K562 (cell line): ENCODE measurements around the gene NPTX2. TPM values are rescaled to one million over a fixed set of nuclear protein-coding genes. Genes with fewer than 3 reads are reported as not detected.
A peak's percentile ranks its signal among the peaks of the same experiment; 100 is the strongest.

Experiments
- ATAC-seq: fragments of 200-7000 bp; cut with Tn5 transposase; 3 replicates; pipeline ENCODE4 v1.9.1; 2020; ENCODE audit warnings: moderate library complexity
- BruUV-seq: library from RNA; stranded (reverse); fragments of 400-500 nt; replicated peaks from 2 replicates; lab custom pipeline; 2021; lab: Mats Ljungman, UMichigan
- CTCF ChIA-PET: fragments of 300-600 bp; formaldehyde crosslinking; extraction: SDS; loops from one replicate; lab custom pipeline; 2021; ENCODE audit warnings: low intra/inter-chr PET ratio; lab: Yijun Ruan, JAX
- POLR2A ChIA-PET: fragments of 300-600, 350-650 bp; sonication (Branson Sonifier 250); formaldehyde crosslinking; extraction: SDS; loops from one replicate; lab custom pipeline; 2021; ENCODE audit warnings: antibody characterized with exemption, inconsistent platforms; lab: Yijun Ruan, JAX
- DNase-seq, 4 experiments: peaks; one replicate each; pipeline versions ENCODE4 v3.0.0 to v3.0.0-alpha.2; 2011 to 2018; ENCODE audit warnings: low spot score in 3 of 4, mixed read lengths in 3 of 4; ENCODE audit errors: extremely low read depth in 1 of 4
- FAIRE-seq: peaks from 2 replicates; lab custom pipeline; 2011; peaks lifted over from hg19 to GRCh38; lab: Jason Lieb, UNC
- H2AFZ ChIP-seq: 2 replicates; pipeline ENCODE4 v1.6.0; 2011; ENCODE audit warnings: low read depth, low read length, control low read depth, inconsistent platforms
- H3K27ac ChIP-seq: fragments of 200-600 bp; 3 replicates; pipeline ENCODE4 v1.8.0; 2011; ENCODE audit warnings: low read depth, mild to moderate bottlenecking, control low read depth, inconsistent platforms, low read length, moderate library complexity, mixed read lengths; ENCODE audit errors: extremely low read depth
- H3K27me3 ChIP-seq, 2 experiments: fragments of 300-600 bp in 1 of 2; 2 replicates in 1 of 2; 3 replicates in 1 of 2; pipeline versions ENCODE4 v1.6.0 to v1.8.0; 2011; ENCODE audit warnings: inconsistent platforms in 2 of 2, low read length in 2 of 2, mild to moderate bottlenecking in 1 of 2, mixed read lengths in 1 of 2, moderate library complexity in 1 of 2; ENCODE audit not compliant: control insufficient read depth in 2 of 2, insufficient read depth in 2 of 2
- H3K36me3 ChIP-seq: fragments of 300-600 bp; 3 replicates; pipeline ENCODE4 v1.8.0; 2011; ENCODE audit warnings: mild to moderate bottlenecking, low read length, inconsistent platforms; ENCODE audit not compliant: control insufficient read depth, insufficient read depth
- H3K4me1 ChIP-seq, 2 experiments: fragments of 200-600 bp in 1 of 2; replicated peaks in 1 of 2; 2 replicates in 1 of 2; 3 replicates in 1 of 2; pipeline versions ENCODE4 v1.5.1 to v1.8.0; 2011; ENCODE audit warnings: inconsistent platforms in 2 of 2, low read length in 2 of 2, mild to moderate bottlenecking in 1 of 2, mixed read lengths in 1 of 2, moderate library complexity in 1 of 2; ENCODE audit not compliant: control insufficient read depth in 2 of 2, insufficient read depth in 2 of 2
- H3K4me2 ChIP-seq: 2 replicates; pipeline ENCODE4 v1.6.1; 2011; ENCODE audit warnings: low read length, control low read depth, inconsistent platforms, mixed read lengths; ENCODE audit not compliant: insufficient read depth
- H3K4me3 ChIP-seq: fragments of 200-600 bp; sonication (generic), shearing (Covaris generic); 2 replicates; pipeline ENCODE4 v1.5.1; 2016; ENCODE audit warnings: control low read depth, inconsistent platforms
- H3K79me2 ChIP-seq: fragments of 200-600 bp; 3 replicates; pipeline ENCODE4 v1.8.0; 2011; ENCODE audit warnings: low read length, inconsistent platforms; ENCODE audit not compliant: control insufficient read depth, insufficient read depth
- H3K9ac ChIP-seq, 2 experiments: 2 replicates each; pipeline versions ENCODE4 v1.6.0 to v1.6.1; 2011; ENCODE audit warnings: low read depth in 2 of 2, low read length in 2 of 2, control low read depth in 1 of 2, inconsistent platforms in 1 of 2, mild to moderate bottlenecking in 1 of 2, mixed read lengths in 1 of 2; ENCODE audit not compliant: insufficient read depth in 1 of 2
- H3K9me1 ChIP-seq: one replicate; pipeline ENCODE4 v1.6.0; 2011; ENCODE audit warnings: inconsistent platforms, mild to moderate bottlenecking, low read length, moderate library complexity; ENCODE audit not compliant: control insufficient read depth, insufficient read depth
- H3K9me3 ChIP-seq: replicated peaks from 2 replicates; pipeline ENCODE4 v1.5.1; 2011; ENCODE audit warnings: low read depth, low read length, inconsistent platforms; ENCODE audit not compliant: control insufficient read depth, insufficient read depth
- H4K20me1 ChIP-seq: replicated peaks from 2 replicates; pipeline ENCODE4 v1.6.1; 2011; ENCODE audit warnings: low read length, inconsistent platforms, mixed read lengths; ENCODE audit not compliant: control insufficient read depth, insufficient read depth
- ARID1B ChIP-seq: fragments of 450-650 bp; IDR thresholded peaks from 2 replicates; pipeline ENCODE4 v1.6.1; 2016; ENCODE audit warnings: antibody characterized with exemption, mild to moderate bottlenecking, inconsistent platforms
- CBFA2T2 ChIP-seq: fragments of 450-650 bp; conservative IDR thresholded peaks from 2 replicates; pipeline ENCODE4 v1.6.1; 2017; ENCODE audit warnings: mild to moderate bottlenecking
- CBFA2T3 ChIP-seq: fragments of 450-650 bp; IDR thresholded peaks from 2 replicates; pipeline ENCODE4 v1.6.1; 2017
- JUND ChIP-seq, 2 experiments: IDR thresholded peaks; 2 replicates in 1 of 2; 3 replicates in 1 of 2; pipeline ENCODE4 v1.6.1; 2011; ENCODE audit warnings: borderline replicate concordance in 2 of 2, low read depth in 2 of 2, low read length in 2 of 2, improper control_type of control experiment in 1 of 2, missing biosample characterization in 1 of 2, missing genetic modification characterization in 1 of 2, missing genetic modification reagents in 1 of 2
- KDM1A ChIP-seq, 2 experiments: fragments of 450-650 bp; IDR thresholded peaks; 2 replicates each; pipeline ENCODE4 v1.6.1; 2016; ENCODE audit warnings: mild to moderate bottlenecking in 2 of 2
- KLF10 ChIP-seq: fragments of 250-450 bp; sonication (Bioruptor Pico); IDR thresholded peaks from 2 replicates; pipeline ENCODE4 v1.6.1; 2021; ENCODE audit warnings: matching md5 sums
- NR3C1 ChIP-seq: sonication (generic); formaldehyde crosslinking; IDR thresholded peaks from 2 replicates; pipeline ENCODE4 v1.8.1; 2022; ENCODE audit warnings: missing genetic modification reagents
- SOX6 ChIP-seq: fragments of 450-650 bp; IDR thresholded peaks from 2 replicates; pipeline ENCODE4 v1.6.1; 2014; ENCODE audit warnings: mild to moderate bottlenecking
- TCF3 ChIP-seq: sonication (generic); formaldehyde crosslinking; IDR thresholded peaks from 2 replicates; pipeline ENCODE4 v1.4.0; 2020; ENCODE audit warnings: mild to moderate bottlenecking, missing genetic modification reagents
- ZNF24 ChIP-seq: fragments of 450-650 bp; IDR thresholded peaks from 2 replicates; pipeline ENCODE4 v1.6.1; 2016
- ZNF717 ChIP-seq: fragments of 250-450 bp; sonication (Bioruptor Pico); IDR thresholded peaks from 2 replicates; pipeline ENCODE4 v1.5.0; 2021
- WGBS: fragments of 100-300 bp; shearing (Covaris generic); methylation state at CpG from one replicate; pipeline ENCODE4 v1.1.6; 2016; ENCODE audit warnings: low coverage, mixed read lengths; ENCODE audit not compliant: insufficient coverage; ENCODE audit errors: missing lambda C conversion rate; 5-methylcytosine and 5-hydroxymethylcytosine counted together
- in situ Hi-C: fragments of 300-500 bp; cut with MboI; formaldehyde crosslinking; loops from 4 replicates; pipeline ENCODE4 v1.15.0; 2018; ENCODE audit warnings: inconsistent platforms, mixed read lengths
- intact Hi-C: fragments of 100-400 bp; cut with micrococcal nuclease; formaldehyde crosslinking; loops from 2 replicates; pipeline ENCODE4 v1.14.2; 2022
- polyA plus RNA-seq, 8 experiments: library from polyadenylated mRNA; depleted of rRNA in 4 of 8; stranded (reverse) in 5 of 8; unstranded in 3 of 8; fragments of >200 nt; fragmentation: Nextera tagmentation in 2 of 8; fragmentation: Illumina TruSeq in 1 of 8; extraction: Ambion mirVana in 2 of 8; extraction: Trizol in 1 of 8; gene quantifications; 2 replicates each; pipeline versions ENCODE4 v1.2.1 to v1.2.3, GENCODE V29; 2011 to 2014; ENCODE audit warnings: inconsistent platforms in 1 of 8, missing spikeins in 1 of 8
- total RNA-seq, 7 experiments: library from RNA; depleted of rRNA in 6 of 7; stranded (reverse); fragments of >200 nt in 6 of 7; fragmentation: Illumina TruSeq in 2 of 7; extraction: Trizol in 2 of 7; gene quantifications; 2 replicates each; pipeline versions ENCODE4 v1.2.1 to v1.2.3, GENCODE V29; 2011 to 2021; ENCODE audit warnings: low replicate concordance in 1 of 7
- TF ChIP-seq, protein P1 (sequence below), 2 experiments: fragments of 450-650 bp in 1 of 2; sonication (generic) in 1 of 2; formaldehyde crosslinking in 1 of 2; IDR thresholded peaks in 1 of 2; conservative IDR thresholded peaks in 1 of 2; 2 replicates each; pipeline versions ENCODE4 v1.6.1 to v1.8.1; 2016 to 2023; ENCODE audit warnings: mild to moderate bottlenecking in 2 of 2, moderate library complexity in 2 of 2, inconsistent platforms in 1 of 2, missing genetic modification reagents in 1 of 2

The NPTX2 gene
- total and polyA plus RNA-seq, 9 of the 15 experiments (the other 6 are each of a cell fraction or from before 2014, with no cell fraction given): 0.07 TPM; not detected in 8

DNA sequence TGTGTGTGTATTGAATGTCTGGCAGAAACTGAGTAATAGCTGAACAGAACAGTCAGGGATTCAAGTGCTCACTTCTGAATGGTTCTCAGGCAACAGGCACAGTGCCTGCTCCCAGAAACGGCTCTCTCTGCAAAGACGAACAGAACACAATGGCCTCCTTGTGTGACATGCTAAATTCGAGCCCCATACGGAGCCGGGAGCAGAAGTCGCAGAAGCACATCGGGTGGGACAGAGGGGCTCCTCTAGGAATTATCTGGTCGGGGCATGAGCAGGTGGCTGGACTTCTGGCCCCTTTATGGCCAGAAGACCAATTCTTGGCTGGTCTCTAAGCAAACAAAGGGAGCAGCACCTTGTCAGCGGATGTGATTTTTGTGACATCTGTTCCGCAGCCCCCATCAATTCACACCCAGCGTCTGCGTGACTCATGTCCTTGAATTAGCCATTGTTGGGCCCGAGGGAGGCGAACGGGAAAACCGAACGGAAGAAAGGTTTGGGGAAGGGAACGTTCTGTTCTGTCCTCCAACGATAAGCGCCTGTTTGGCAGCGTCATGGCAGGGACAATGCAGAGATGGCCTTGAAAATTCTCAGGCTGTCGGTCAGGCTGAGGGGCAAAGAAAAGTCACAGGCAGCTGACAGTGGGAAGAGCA is 47.3 kb upstream of the NPTX2 start:
- no TSS peak for BruUV-seq
- no peak overlapping the region for H3K27ac ChIP-seq
- H3K27me3 ChIP-seq: peaks cover 28 to 39% of the 10 kb centered on the region in 2 experiments
- ChIA-PET CTCF (no interaction called here), POLR2A (no interaction called here)
- peak in 1 of 4 experiments; percentile 22 for DNase-seq
- ATAC-seq: no peak
- WGBS: 0% methylated on average over 22 of the region's 22 CpGs
- H3K36me3 ChIP-seq: no peaks in the 10 kb centered on the region
- no peak overlapping the region for H2AFZ ChIP-seq
- FAIRE-seq: no peak
- H3K4me1 ChIP-seq: no peaks in the 10 kb centered on the region; a peak in 1 of 5 replicates
- no peaks in the 10 kb centered on the region for H3K9me3 ChIP-seq
- no peak overlapping the region for H3K9ac ChIP-seq
- no peak overlapping the region for H3K4me3 ChIP-seq
- no peaks in the 10 kb centered on the region for H3K79me2 ChIP-seq
- no peak overlapping the region for H3K4me2 ChIP-seq
- intact Hi-C loops (no loop called here), in situ Hi-C loops (no loop called here)
- TF ChIP-seq CBFA2T3 (peak; percentile 66), JUND (IDR thresholded peaks at IDR 0.05; ENCODE audit: borderline replicate concordance, low read depth, low read length) (no peak), JUND (tag; IDR thresholded peaks at IDR 0.05; ENCODE audit: borderline replicate concordance, low read depth, low read length) (peak; percentile 18; the same call in 1 of the 3 replicates), CBFA2T2 (peak; percentile 47), ZNF24 (peak; percentile 88; the same call in 1 of the 2 replicates), KLF10 (CRISPR knock-in tag) (no peak), TCF3 (CRISPR knock-in tag) (peak; percentile 50; the same call in 1 of the 2 replicates), NR3C1 (CRISPR knock-in tag) (no peak), ARID1B (peak; percentile 42; the same call in 1 of the 2 replicates), ZNF717 (CRISPR knock-in tag) (no peak), KDM1A (IDR thresholded peaks at IDR 0.05) (peak in 1 of 2 experiments; percentile 37; a peak in 1 of 4 replicates), SOX6 (peak; percentile 47; the same call in 1 of the 2 replicates)
- TF ChIP-seq, protein P1, sequence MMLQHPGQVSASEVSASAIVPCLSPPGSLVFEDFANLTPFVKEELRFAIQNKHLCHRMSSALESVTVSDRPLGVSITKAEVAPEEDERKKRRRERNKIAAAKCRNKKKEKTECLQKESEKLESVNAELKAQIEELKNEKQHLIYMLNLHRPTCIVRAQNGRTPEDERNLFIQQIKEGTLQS (IDR thresholded peaks at IDR 0.05): 0 out of 2 replicates have a peak, but pooled peaks have one; percentile 26
- TF ChIP-seq, protein P1 (CRISPR knock-in tag; conservative IDR thresholded peaks at IDR 0.05): no peak
- H3K9me1 ChIP-seq: no peaks in the 10 kb centered on the region
- H4K20me1 ChIP-seq: no peaks in the 10 kb centered on the region
